GM12891 (cell line): ENCODE data around the gene ROBO1.

Experiments
- PAX5 ChIP-seq: IDR thresholded peaks from 2 replicates; pipeline ENCODE4 v1.6.1; 2011; ENCODE audit warnings: low read length, moderate library complexity, mild to moderate bottlenecking; ENCODE audit not compliant: insufficient read depth, severe bottlenecking
- POLR2A ChIP-seq: IDR thresholded peaks from 2 replicates; pipeline ENCODE4 v1.6.1; 2011; ENCODE audit warnings: low read depth, low read length, control low read depth
- POLR2AphosphoS5 ChIP-seq: IDR thresholded peaks from 2 replicates; pipeline ENCODE4 v1.6.1; 2011; ENCODE audit warnings: low read depth, low read length, control low read depth
- POU2F2 ChIP-seq: IDR thresholded peaks from 2 replicates; pipeline ENCODE4 v1.6.1; 2011; ENCODE audit warnings: low read depth, mild to moderate bottlenecking, control low read depth, low read length, moderate library complexity
- SPI1 ChIP-seq: IDR thresholded peaks from 2 replicates; pipeline ENCODE4 v1.6.1; 2011; ENCODE audit warnings: low read depth, low read length, control low read depth
- TAF1 ChIP-seq: IDR thresholded peaks from 2 replicates; pipeline ENCODE4 v1.6.1; 2011; ENCODE audit warnings: low read depth, low read length, control low read depth

DNA sequence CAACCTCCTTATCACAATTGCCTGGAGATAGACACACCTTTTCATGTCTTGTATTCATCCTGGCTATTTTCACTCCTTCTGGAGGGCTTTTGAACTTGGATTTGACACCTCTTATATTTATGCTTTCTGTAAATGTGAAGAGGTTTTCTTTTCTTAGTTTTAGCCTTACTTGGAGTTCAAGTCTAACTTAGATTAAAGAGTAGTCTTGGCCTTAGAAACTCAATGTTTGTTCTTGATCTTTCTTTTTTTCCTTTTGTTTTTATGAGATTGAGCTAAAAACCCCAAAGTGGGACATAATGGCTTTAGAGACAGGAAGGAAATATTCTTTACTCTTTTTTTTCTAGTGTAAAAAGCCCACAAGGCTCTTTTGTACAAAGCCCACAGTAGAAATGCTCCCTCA, 1054.9 kb downstream of the ROBO1 start:
- no peak for TF ChIP-seq POU2F2
- no peak for TF ChIP-seq POLR2A
- TF ChIP-seq TAF1 = no peak
- TF ChIP-seq SPI1 = no peak
- TF ChIP-seq POLR2AphosphoS5 = no peak
- no peak for TF ChIP-seq PAX5
